Activated CD8-positive, alpha-beta T cell treated with anti-CD3 and anti-CD28 coated beads for 36 hours (primary cell): ENCODE results near the gene OR7G2. TPM values are rescaled to one million over a fixed set of nuclear protein-coding genes. Genes with fewer than 3 reads are reported as not detected.

ENCODE experiments used
- ATAC-seq: fragments of 200-7000 bp; cut with Tn5 transposase; one replicate; pipeline ENCODE4 v1.10.0; 2021; ENCODE audit warnings: mild to moderate bottlenecking, moderate library complexity
- CTCF ChIA-PET: fragments of 350-600 bp; sonication (Branson Sonifier 250); formaldehyde crosslinking; loops from one replicate; lab custom pipeline; 2021; ENCODE audit warnings: antibody characterized with exemption; lab: Charles Lee
- POLR2A ChIA-PET: fragments of 350-600 bp; sonication (Branson Sonifier 250); formaldehyde crosslinking; loops from one replicate; lab custom pipeline; 2021; ENCODE audit warnings: antibody characterized with exemption; lab: Charles Lee
- DNase-seq: peaks from one replicate; pipeline ENCODE4 v3.0.0-alpha.2; 2020
- H3K27ac Mint-ChIP-seq: one replicate; pipeline ENCODE4 v1.8.0; 2021; ENCODE audit warnings: mild to moderate bottlenecking, mixed read lengths
- H3K27me3 Mint-ChIP-seq: one replicate; pipeline ENCODE4 v1.8.0; 2021; ENCODE audit warnings: mixed read lengths
- H3K36me3 Mint-ChIP-seq: one replicate; pipeline ENCODE4 v1.8.0; 2021; ENCODE audit warnings: low read depth, mixed read lengths
- H3K4me1 Mint-ChIP-seq: one replicate; pipeline ENCODE4 v1.8.0; 2021; ENCODE audit warnings: low read depth, mixed read lengths
- H3K4me3 Mint-ChIP-seq: one replicate; pipeline ENCODE4 v1.8.0; 2021; ENCODE audit warnings: mild to moderate bottlenecking, moderate library complexity, mixed read lengths
- H3K9me3 Mint-ChIP-seq: one replicate; pipeline ENCODE4 v1.8.0; 2021; ENCODE audit warnings: mixed read lengths
- intact Hi-C: fragments of 100-400 bp; cut with micrococcal nuclease; formaldehyde crosslinking; loops from one replicate; pipeline ENCODE4 v1.10.0; 2022
- total RNA-seq, 2 experiments: library from RNA; stranded (reverse); gene quantifications; one replicate each; pipeline ENCODE4 v1.2.3, GENCODE V29; 2021
- TF ChIP-seq, protein P1 (sequence below): fragments of 200-600 bp; IDR thresholded peaks from one replicate; pipeline ENCODE4 v1.8.0; 2022; ENCODE audit warnings: antibody characterized with exemption, mild to moderate bottlenecking

OR7G2 gene
- total RNA-seq, 2 experiments from 2014 or later, result not detected

DNA sequence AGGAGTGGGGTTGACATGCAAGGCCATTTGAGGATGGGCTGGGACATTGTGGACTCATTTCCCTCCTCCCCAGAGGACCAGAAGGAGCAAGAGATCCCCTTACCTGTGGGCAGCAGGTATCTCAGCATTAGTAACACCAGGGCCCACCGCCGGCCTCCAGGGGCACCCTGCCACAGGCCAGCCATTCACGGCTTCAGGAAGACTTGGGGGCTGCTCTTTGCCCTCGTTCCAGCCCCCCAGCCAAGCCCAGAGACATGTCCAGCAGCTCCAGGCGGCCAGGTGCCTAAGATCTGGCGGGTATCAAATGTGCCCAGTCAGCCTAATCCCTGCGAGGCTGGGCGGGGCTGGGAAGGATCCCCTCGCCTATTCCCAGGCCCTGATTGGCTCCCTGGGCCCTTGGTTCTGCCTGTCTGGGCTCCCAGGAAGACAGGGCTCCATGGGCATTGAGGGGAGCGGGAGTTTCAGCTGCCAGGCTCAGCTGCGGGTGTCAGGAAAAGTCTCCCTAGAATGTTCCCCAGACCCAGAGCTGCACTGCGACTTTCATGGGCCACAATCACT is 41.7 kb downstream of the OR7G2 start:
- no peaks in the 10 kb centered on the region for H3K9me3 Mint-ChIP-seq
- intact Hi-C loops, result no loop called here

DNA sequence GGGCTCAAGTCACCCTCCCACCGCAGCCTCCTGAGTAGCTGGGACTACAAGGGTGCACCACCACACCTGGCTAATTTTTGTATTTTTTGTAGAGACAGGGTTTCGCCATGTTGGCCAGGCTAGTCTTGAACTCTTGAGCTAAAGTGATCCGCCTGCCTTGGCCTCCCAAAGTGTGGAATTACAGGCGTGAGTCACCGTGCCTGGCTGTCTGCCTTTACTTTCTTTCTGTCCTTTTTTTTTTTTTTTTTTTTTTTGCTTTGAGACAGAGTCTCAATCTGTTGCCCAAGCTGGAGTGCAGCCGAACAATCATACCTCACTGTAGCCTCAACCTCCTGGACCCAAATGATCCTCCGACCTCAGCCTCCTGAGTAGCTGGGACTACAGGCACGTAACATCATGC is 45.4 kb downstream of the OR7G2 start:
- Mint-ChIP-seq H3K27ac (no peak overlapping the region), H3K9me3 (no peaks in the 10 kb centered on the region), H3K4me3 (no peak overlapping the region), H3K27me3 (peaks cover 3% of the 10 kb centered on the region), H3K4me1 (no peaks in the 10 kb centered on the region), H3K36me3 (no peaks in the 10 kb centered on the region)
- ChIA-PET CTCF (no interaction called here), POLR2A (no interaction called here)
- ATAC-seq (no peak), DNase-seq (no peak)
- TF ChIP-seq, protein P1, sequence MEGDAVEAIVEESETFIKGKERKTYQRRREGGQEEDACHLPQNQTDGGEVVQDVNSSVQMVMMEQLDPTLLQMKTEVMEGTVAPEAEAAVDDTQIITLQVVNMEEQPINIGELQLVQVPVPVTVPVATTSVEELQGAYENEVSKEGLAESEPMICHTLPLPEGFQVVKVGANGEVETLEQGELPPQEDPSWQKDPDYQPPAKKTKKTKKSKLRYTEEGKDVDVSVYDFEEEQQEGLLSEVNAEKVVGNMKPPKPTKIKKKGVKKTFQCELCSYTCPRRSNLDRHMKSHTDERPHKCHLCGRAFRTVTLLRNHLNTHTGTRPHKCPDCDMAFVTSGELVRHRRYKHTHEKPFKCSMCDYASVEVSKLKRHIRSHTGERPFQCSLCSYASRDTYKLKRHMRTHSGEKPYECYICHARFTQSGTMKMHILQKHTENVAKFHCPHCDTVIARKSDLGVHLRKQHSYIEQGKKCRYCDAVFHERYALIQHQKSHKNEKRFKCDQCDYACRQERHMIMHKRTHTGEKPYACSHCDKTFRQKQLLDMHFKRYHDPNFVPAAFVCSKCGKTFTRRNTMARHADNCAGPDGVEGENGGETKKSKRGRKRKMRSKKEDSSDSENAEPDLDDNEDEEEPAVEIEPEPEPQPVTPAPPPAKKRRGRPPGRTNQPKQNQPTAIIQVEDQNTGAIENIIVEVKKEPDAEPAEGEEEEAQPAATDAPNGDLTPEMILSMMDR, result no peak
- intact Hi-C loops, result no loop called here

More for the DNA sequence above, 41.7 kb downstream of the OR7G2 start:
- no peaks in the 10 kb centered on the region for H3K36me3 Mint-ChIP-seq
- no peak overlapping the region for H3K27ac Mint-ChIP-seq
- H3K4me3 Mint-ChIP-seq, result no peak overlapping the region
- POLR2A ChIA-PET, result no interaction called here
- CTCF ChIA-PET, result interaction anchor here (0.6 kb wide), 1 partner anchor 31 kb away, joined by 3 read pairs; no protein-coding TSS in a partner anchor
- no peak for ATAC-seq
- H3K4me1 Mint-ChIP-seq, result no peaks in the 10 kb centered on the region
- DNase-seq, result no peak
- TF ChIP-seq, protein P1, result no peak
- no peaks in the 10 kb centered on the region for H3K27me3 Mint-ChIP-seq

DNA sequence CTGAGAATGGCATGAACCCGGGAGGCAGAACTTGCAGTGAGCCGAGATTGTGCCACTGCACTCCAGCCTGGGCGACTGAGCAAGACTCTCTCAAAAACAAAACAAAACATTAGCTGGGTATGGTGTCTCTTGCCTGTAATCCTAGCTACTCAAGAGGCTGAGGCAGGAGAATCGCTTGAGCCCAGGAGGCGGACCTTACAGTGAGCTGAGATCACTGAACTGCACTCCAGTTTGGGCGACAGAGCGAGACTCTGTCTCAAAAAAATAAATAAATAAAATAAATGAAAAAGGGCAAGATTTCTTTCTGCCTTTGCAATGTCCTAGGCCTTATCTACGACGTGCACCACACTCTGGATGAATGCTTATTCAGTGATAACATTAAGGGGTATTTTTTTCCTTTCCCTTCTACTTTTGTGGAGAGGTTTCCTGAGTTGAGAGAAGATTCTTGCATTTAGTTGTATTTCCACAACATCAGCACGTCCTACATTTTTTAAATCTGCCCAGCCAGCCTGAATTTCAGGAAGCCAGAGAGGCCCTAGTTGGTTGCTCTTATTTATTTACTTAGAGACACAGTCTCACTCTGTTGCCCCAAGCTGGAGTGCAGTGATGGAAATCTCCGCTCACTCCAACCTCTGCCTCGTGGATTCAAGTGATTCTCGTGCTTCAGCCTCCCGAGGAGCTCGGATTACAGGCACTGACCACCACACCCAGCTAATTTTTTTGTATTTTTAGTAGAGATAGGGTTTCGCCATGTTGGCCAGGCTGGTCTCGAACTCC is 46.5 kb downstream of the OR7G2 start:
- CTCF ChIA-PET, result no interaction called here

GRCh38 chr19:9058905-9059667 is 48.2 kb downstream of the OR7G2 start:
- intact Hi-C loops, result no loop called here
- Mint-ChIP-seq H3K4me1 (no peaks in the 10 kb centered on the region), H3K4me3 (no peak overlapping the region), H3K27me3 (peaks cover 3% of the 10 kb centered on the region), H3K27ac (no peak overlapping the region), H3K36me3 (no peaks in the 10 kb centered on the region), H3K9me3 (no peaks in the 10 kb centered on the region)
- ATAC-seq (no peak), DNase-seq (no peak)
- POLR2A ChIA-PET, result no interaction called here
- CTCF ChIA-PET, result no interaction called here
- TF ChIP-seq, protein P1, result no peak

More for the DNA sequence above, 46.5 kb downstream of the OR7G2 start:
- Mint-ChIP-seq H3K27me3 (peaks cover 3% of the 10 kb centered on the region), H3K4me1 (no peaks in the 10 kb centered on the region), H3K9me3 (no peaks in the 10 kb centered on the region), H3K36me3 (no peaks in the 10 kb centered on the region), H3K4me3 (no peak overlapping the region), H3K27ac (no peak overlapping the region)
- intact Hi-C loops, result no loop called here
- POLR2A ChIA-PET, result interaction anchor here (0.9 kb wide), 1 partner anchor 12 kb away, joined by 3 read pairs; no protein-coding TSS in a partner anchor
- TF ChIP-seq, protein P1, result no peak
- DNase-seq, result no peak
- no peak for ATAC-seq
